ENCODE data around the gene ASPG. TPM values are rescaled to one million over a fixed set of nuclear protein-coding genes. Genes with fewer than 3 reads are reported as not detected.

Gene ASPG
- total RNA-seq, 2 experiments from 2014 or later = not detected

DNA sequence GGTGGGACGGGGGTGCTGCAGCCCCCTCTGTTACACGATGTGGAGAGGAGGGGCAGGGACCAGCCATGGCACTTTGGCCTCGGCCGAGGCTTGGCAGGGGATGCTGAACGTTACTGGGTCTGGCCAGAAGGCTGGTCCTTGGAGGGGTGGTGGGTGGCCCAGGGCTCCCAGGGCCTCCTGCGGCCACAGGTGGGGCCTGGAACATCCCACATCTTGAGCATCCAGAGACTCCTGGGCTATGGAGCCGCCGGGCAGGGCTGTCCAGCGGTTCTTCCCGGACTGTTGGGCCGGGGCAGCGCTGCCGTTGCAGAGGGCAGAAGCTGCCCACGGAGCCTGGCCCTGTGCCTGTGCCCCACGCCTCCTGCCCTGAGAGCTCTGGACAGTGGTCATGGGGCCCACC, 68.7 kb downstream of the ASPG start:
- no peak for DNase-seq

DNA sequence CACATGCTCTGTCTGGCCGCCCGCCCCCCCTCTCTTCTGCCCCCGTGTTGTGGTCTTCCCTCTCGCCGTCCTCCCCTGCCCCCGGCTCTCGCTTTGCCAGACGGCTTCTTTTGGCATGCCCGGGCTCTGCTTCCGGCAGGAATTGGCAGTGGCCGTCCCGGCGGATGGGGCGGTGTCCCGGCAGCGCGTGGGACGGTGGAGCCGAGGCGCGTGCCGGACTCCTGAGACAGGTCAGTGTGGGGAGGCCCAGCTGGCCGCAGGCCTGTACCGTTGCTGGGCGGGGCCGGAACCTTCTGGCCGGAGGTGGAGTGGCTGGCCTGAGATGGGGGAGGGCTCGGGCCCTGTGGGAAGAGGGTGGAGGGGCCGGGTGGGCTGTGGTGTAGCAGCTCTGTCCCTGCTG, 70.0 kb downstream of the ASPG start:
- Mint-ChIP-seq H3K4me3 (no peak overlapping the region), H3K36me3 (no peaks in the 10 kb centered on the region), H3K27ac (no peak overlapping the region), H3K9me3 (ENCODE audit: low read depth) (no peaks in the 10 kb centered on the region), H3K4me1 (no peaks in the 10 kb centered on the region), H3K27me3 (no peaks in the 10 kb centered on the region)
- CTCF ChIA-PET = no interaction called here
- ATAC-seq = no peak
- DNase-seq = no peak

More for the DNA sequence above, 68.7 kb downstream of the ASPG start:
- Mint-ChIP-seq H3K9me3 (ENCODE audit: low read depth) (no peaks in the 10 kb centered on the region), H3K4me1 (no peaks in the 10 kb centered on the region), H3K4me3 (no peak overlapping the region), H3K36me3 (no peaks in the 10 kb centered on the region), H3K27me3 (no peaks in the 10 kb centered on the region), H3K27ac (no peak overlapping the region)
- ATAC-seq = no peak
- CTCF ChIA-PET = no interaction called here

DNA sequence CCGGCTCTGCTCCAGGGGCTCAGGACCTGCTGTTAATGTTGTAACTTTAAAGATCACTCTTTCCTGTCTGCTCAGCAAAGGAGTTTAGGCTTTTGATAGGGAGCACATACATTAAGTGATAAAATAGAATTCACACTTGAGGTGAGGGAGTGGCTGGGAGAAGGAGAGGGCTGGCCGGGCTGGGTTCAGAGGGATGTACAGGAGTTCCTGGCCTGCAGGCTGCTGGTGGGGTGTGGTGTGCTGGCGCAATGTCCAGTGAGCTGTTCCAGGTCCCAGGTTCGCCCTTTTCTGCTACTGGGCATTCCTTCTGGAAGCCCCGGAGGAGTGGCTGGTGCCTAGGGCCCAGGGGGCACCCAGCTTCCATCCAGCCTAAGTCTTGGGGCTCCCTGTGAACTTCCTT, 70.6 kb downstream of the ASPG start:
- DNase-seq (no peak), ATAC-seq (no peak)
- H3K36me3 Mint-ChIP-seq = no peaks in the 10 kb centered on the region
- no peaks in the 10 kb centered on the region for H3K4me1 Mint-ChIP-seq
- no peak overlapping the region for H3K27ac Mint-ChIP-seq
- H3K27me3 Mint-ChIP-seq = no peaks in the 10 kb centered on the region
- H3K4me3 Mint-ChIP-seq = no peak overlapping the region
- H3K9me3 Mint-ChIP-seq (ENCODE audit: low read depth) = no peaks in the 10 kb centered on the region
- CTCF ChIA-PET = no interaction called here

DNA sequence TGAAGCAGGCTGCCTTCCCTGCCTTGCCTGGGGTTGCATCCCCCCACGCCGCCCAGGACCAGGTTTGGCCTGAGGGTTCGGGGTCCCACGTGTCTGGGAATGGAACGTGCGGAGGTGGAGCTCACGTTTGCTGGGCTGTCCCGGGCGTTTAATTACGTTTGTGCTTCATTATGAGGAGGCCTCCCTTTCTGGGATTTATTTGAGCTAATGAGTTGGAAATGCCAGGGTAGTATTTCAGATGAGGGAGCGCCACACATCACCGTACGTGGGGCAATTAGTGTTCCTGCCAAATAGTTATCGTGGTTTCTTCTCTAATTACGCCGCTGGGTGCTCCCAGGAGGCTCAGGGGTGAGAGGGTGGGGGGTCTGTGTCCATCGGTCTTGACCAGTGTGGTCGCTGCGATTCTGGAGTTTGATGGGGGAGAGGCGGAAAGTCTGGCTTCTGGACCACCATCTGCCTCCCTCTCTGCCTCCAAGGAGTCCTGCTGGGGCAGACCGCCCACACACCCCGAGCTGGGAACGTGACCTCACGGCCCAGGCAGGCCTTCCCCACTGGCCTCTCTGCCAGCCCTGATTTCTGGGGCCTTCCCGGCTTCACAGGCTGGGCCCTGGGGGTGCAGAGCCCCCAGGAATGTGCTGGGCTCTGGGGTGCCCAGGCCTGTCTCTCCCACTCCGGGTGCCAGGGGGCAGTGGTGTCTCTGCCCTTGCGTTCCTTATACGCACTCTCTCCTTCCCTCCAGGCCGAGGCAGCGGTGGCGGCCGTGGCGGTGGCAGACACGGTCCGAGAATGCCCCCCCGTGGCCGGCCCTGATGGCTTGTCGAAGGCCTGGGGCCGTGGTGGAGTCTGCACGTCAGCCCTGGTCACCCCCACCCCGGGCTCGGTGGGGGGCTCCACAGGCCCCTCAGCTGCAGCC, 71.8 kb downstream of the ASPG start:
- no peaks in the 10 kb centered on the region for H3K9me3 Mint-ChIP-seq (ENCODE audit: low read depth)
- DNase-seq (no peak), ATAC-seq (no peak)
- CTCF ChIA-PET = no interaction called here
- no peaks in the 10 kb centered on the region for H3K27me3 Mint-ChIP-seq
- no peak overlapping the region for H3K27ac Mint-ChIP-seq
- H3K4me3 Mint-ChIP-seq = no peak overlapping the region
- no peaks in the 10 kb centered on the region for H3K4me1 Mint-ChIP-seq
- no peaks in the 10 kb centered on the region for H3K36me3 Mint-ChIP-seq

- Mint-ChIP-seq H3K36me3 (no peaks in the 10 kb centered on the region), H3K27ac (no peak overlapping the region), H3K27me3 (no peaks in the 10 kb centered on the region), H3K4me3 (no peak overlapping the region), H3K4me1 (no peaks in the 10 kb centered on the region), H3K9me3 (ENCODE audit: low read depth) (no peaks in the 10 kb centered on the region)
- no peak for ATAC-seq
- DNase-seq = no peak
- CTCF ChIA-PET = no interaction called here
Measured at GRCh38 chr14:104158827-104159798, 73.6 kb downstream of the ASPG start.

DNA sequence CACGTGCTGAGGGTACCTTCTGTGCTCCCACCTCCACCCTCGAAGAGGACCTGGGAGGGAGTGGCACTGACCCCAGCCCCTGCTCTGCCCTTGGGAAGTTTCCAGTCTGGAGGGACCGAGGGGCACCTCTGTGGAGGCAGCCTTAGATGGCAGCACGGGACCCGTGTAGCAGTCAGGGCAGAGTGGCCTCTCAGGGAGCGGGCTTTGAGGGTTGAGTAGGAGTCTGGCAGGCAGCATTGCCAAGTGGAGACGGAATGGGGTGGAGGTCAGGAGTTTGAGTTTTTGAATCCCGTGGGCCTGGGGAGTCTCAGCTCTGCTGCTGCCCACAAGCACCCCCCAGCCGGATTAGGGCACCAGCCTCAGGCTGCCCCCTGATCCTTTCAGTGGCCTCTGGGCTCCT, 74.5 kb downstream of the ASPG start:
- no peaks in the 10 kb centered on the region for H3K36me3 Mint-ChIP-seq
- ATAC-seq (no peak), DNase-seq (no peak)
- no peak overlapping the region for H3K27ac Mint-ChIP-seq
- CTCF ChIA-PET = no interaction called here
- no peaks in the 10 kb centered on the region for H3K27me3 Mint-ChIP-seq
- no peaks in the 10 kb centered on the region for H3K9me3 Mint-ChIP-seq (ENCODE audit: low read depth)
- no peaks in the 10 kb centered on the region for H3K4me1 Mint-ChIP-seq
- H3K4me3 Mint-ChIP-seq = no peak overlapping the region

DNA sequence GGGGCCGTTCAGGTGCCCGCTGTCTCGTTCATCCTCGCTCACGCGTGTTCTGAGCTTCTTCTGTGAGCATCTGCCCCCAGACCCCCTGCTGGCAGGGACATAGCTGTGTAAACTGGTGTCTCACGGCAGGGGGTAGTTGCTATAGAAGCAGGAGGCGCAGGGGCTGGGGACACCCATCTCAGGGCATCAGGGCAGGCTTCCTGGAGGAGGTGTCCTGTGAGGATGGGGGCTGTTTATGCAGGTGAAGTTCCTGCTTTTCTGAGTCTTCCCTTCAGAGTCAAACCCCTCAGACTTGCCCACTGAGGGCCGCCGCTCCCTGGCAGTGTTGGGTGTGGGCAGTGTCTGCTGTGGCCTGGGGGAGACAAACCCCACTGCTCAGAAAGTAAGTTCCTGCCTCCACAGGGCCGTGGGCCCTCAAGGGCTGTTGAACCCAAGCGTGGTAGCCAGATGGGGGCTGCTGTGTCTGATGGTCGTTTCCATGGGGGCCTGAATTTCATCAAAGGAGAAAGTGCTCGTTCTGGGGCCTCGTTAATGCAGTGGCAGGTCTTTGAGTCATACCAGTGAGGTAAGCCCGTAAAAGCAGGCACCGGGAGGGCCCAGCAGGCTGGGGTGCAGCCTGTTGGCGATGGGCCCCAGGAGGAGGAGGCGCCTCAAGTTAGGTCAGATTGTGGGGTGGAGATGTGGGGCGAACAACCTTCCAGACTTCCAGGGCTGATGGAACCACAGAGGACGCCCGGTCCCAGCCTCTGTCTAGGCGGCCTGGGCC, 76.3 kb downstream of the ASPG start:
- no peaks in the 10 kb centered on the region for H3K27me3 Mint-ChIP-seq
- H3K27ac Mint-ChIP-seq = no peak overlapping the region
- CTCF ChIA-PET = no interaction called here
- H3K36me3 Mint-ChIP-seq = no peaks in the 10 kb centered on the region
- no peaks in the 10 kb centered on the region for H3K9me3 Mint-ChIP-seq (ENCODE audit: low read depth)
- H3K4me3 Mint-ChIP-seq = no peak overlapping the region
- ATAC-seq (no peak), DNase-seq (no peak)
- H3K4me1 Mint-ChIP-seq = no peaks in the 10 kb centered on the region

DNA sequence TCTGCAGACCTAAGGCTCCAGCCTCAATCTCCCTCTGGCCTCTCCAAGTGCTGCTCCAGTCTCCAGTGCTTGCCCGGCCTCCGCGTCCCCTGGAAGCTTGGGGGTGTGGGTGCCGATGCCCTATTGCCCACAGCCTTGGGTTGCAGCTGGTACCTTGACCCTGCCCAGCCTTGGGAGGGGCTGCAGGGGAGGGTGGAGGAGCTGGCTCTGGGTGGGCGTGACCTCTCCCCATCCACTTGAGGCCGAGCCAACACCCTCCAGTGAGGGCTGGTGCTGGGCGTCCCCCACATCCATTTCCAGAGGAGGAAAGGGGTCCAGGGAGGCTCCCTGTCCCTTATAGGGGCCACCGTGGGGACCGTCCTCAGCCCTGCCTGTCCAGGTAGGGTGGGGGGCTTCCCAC, 77.0 kb downstream of the ASPG start:
- no peak overlapping the region for H3K4me3 Mint-ChIP-seq
- H3K9me3 Mint-ChIP-seq (ENCODE audit: low read depth) = no peaks in the 10 kb centered on the region
- H3K4me1 Mint-ChIP-seq = no peaks in the 10 kb centered on the region
- no peak overlapping the region for H3K27ac Mint-ChIP-seq
- CTCF ChIA-PET = no interaction called here
- no peaks in the 10 kb centered on the region for H3K36me3 Mint-ChIP-seq
- no peak for DNase-seq
- no peak for ATAC-seq
- no peaks in the 10 kb centered on the region for H3K27me3 Mint-ChIP-seq

GRCh38 chr14:104163541-104163940, 78.0 kb downstream of the ASPG start:
- DNase-seq (no peak), ATAC-seq (no peak)
- CTCF ChIA-PET = no interaction called here
- Mint-ChIP-seq H3K4me1 (no peaks in the 10 kb centered on the region), H3K27ac (no peak overlapping the region), H3K4me3 (no peak overlapping the region), H3K27me3 (no peaks in the 10 kb centered on the region), H3K36me3 (no peaks in the 10 kb centered on the region), H3K9me3 (ENCODE audit: low read depth) (no peaks in the 10 kb centered on the region)

- H3K27me3 Mint-ChIP-seq = no peaks in the 10 kb centered on the region
- ATAC-seq = no peak
- H3K27ac Mint-ChIP-seq = no peak overlapping the region
- no peaks in the 10 kb centered on the region for H3K4me1 Mint-ChIP-seq
- CTCF ChIA-PET = no interaction called here
- DNase-seq = no peak
- H3K9me3 Mint-ChIP-seq (ENCODE audit: low read depth) = no peaks in the 10 kb centered on the region
- no peaks in the 10 kb centered on the region for H3K36me3 Mint-ChIP-seq
- H3K4me3 Mint-ChIP-seq = no peak overlapping the region
Measured at GRCh38 chr14:104164041-104164440, 78.5 kb downstream of the ASPG start.

DNA sequence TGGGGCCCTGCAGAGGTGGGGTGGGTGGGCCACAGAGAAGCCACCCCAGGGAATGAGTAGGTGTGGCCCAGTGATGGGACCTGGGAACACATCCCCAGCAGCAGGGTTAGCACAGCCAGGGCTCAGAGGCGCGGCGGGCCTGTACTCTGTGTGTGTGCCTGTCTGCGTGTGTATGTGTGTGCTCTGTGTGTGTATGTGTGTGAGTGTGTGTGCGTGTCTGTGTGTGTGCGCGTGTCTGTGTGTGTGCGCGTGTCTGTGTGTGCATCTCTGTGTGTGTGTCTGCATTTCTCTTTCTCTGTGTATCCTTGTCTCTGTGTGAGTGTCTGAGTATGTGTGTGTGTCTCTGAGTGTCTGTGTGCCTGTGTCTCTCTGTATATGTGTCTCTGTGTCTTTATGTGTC, 79.0 kb downstream of the ASPG start:
- Mint-ChIP-seq H3K27me3 (no peaks in the 10 kb centered on the region), H3K4me3 (no peak overlapping the region), H3K27ac (no peak overlapping the region), H3K9me3 (ENCODE audit: low read depth) (no peaks in the 10 kb centered on the region), H3K4me1 (no peaks in the 10 kb centered on the region), H3K36me3 (no peaks in the 10 kb centered on the region)
- ATAC-seq (no peak), DNase-seq (no peak)
- CTCF ChIA-PET = no interaction called here

Measured in activated CD8-positive, alpha-beta memory T cell treated with anti-CD3 and anti-CD28 coated beads, Interleukin-2, amount 10 ng/mL, durations not matched to agents 7 days and 5 days (primary cell).